RWPE2 (cell line): ENCODE measurements around the gene PCDHGA2.

ENCODE experiments used
- ATAC-seq: fragments of 200-7000 bp; cut with Tn5 transposase; 3 replicates; pipeline ENCODE4 v1.9.1; 2021; ENCODE audit warnings: low read depth
- DNase-seq: peaks from one replicate; pipeline ENCODE4 v3.0.0-alpha.2; 2020; ENCODE audit warnings: low spot score
- H3K27ac ChIP-seq: fragments of 450-650 bp; 2 replicates; pipeline ENCODE4 v1.5.1; 2017; ENCODE audit warnings: mild to moderate bottlenecking; ENCODE audit not compliant: poor library complexity, severe bottlenecking
- H3K27me3 ChIP-seq: fragments of 250-450 bp; sonication (Bioruptor Pico); 2 replicates; pipeline ENCODE4 v1.5.1; 2021; ENCODE audit warnings: mild to moderate bottlenecking, moderate library complexity; ENCODE audit not compliant: insufficient read depth, poor library complexity, severe bottlenecking
- H3K36me3 ChIP-seq: fragments of 250-450 bp; sonication (Bioruptor Pico); 2 replicates; pipeline ENCODE4 v1.5.1; 2020; ENCODE audit warnings: low read depth, mild to moderate bottlenecking, moderate library complexity
- H3K4me1 ChIP-seq: fragments of 250-450 bp; sonication (Bioruptor Pico); 2 replicates; pipeline ENCODE4 v1.5.1; 2021; ENCODE audit warnings: mild to moderate bottlenecking, moderate library complexity; ENCODE audit not compliant: insufficient read depth, poor library complexity, severe bottlenecking
- H3K4me3 ChIP-seq: fragments of 250-450 bp; sonication (Bioruptor Pico); 2 replicates; pipeline ENCODE4 v1.5.1; 2021; ENCODE audit warnings: mild to moderate bottlenecking, moderate library complexity; ENCODE audit not compliant: severe bottlenecking
- H3K9me3 ChIP-seq: fragments of 250-450 bp; sonication (Bioruptor Pico); 2 replicates; pipeline ENCODE4 v1.5.1; 2021; ENCODE audit warnings: mild to moderate bottlenecking, moderate library complexity; ENCODE audit not compliant: severe bottlenecking
- CTCF ChIP-seq: fragments of 450-650 bp; IDR thresholded peaks from one replicate; pipeline ENCODE4 v1.5.1; 2017; ENCODE audit warnings: mild to moderate bottlenecking, moderate library complexity; ENCODE audit not compliant: poor library complexity, severe bottlenecking

The PCDHGA2 gene

DNA sequence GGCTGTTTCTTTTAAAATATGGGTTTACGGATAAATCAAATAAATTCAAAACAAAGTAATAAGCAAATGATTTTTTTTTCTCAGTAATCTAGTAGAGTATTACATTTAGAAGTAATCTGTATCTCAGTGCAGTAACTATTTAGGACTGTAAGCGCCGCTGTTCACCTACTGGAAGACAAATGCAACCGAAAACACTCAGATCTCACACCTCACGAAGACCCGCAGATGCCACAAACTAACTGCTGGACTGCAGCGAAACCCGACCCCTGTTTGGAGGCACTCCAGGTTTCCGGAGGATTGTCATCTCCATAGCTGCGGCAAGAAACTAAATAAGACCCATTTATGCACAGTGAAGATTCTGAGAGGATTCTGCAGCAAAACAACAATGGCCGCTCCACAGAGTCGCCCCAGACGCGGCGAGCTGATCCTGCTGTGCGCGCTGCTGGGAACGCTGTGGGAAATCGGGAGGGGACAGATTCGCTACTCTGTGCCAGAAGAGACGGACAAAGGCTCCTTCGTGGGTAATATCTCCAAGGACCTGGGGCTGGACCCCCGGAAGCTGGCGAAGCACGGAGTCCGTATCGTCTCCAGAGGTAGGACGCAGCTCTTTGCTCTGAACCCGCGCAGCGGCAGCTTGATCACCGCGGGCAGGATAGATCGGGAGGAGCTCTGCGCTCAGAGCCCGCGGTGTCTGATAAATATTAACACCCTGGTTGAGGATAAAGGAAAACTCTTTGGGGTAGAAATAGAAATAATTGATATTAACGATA is 54.1 kb downstream of the PCDHGA2 start, which contains the start of gene PCDHGA8:
Gene PCDHGA8 (plus strand): TSS at position 205 of the 770 bp plus-strand sequence. CDS start 181 bp downstream, at position 386.
- ATAC-seq (no peak), DNase-seq (no peak)
- Histone ChIP-seq H3K27ac (no peak within 1 kb of the TSS), H3K4me1 (no peaks in the 10 kb centered on the region), H3K4me3 (no peak within 1 kb of the TSS), H3K9me3 (peaks cover 48% of the 10 kb centered on the region), H3K27me3 (peaks cover 8% of the 10 kb centered on the region), H3K36me3 (peaks cover 5% of the 10 kb centered on the region)
- TF ChIP-seq CTCF = no peak
